Stimulated activated CD8-positive, alpha-beta memory T cell treated with anti-CD3 and anti-CD28 coated beads, Interleukin-7, amount 100 ng/mL, for 48 hours (primary cell): ENCODE data around the gene RGS13.

Experiments
- DNase-seq, 2 donors: peaks; one replicate each; pipeline ENCODE4 v3.0.0-alpha.2; 2020; ENCODE audit warnings: low read depth in 1 of 2; ENCODE audit errors: extremely low read depth in 1 of 2

The RGS13 gene, protein sequence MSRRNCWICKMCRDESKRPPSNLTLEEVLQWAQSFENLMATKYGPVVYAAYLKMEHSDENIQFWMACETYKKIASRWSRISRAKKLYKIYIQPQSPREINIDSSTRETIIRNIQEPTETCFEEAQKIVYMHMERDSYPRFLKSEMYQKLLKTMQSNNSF

GRCh38 chr1:192635939-192636338, at the start of gene RGS13:
TSS of gene RGS13 (plus strand) at chr1:192636147. CDS start at chr1:192644335, 8,188 bp downstream.
- no peak for DNase-seq

DNA sequence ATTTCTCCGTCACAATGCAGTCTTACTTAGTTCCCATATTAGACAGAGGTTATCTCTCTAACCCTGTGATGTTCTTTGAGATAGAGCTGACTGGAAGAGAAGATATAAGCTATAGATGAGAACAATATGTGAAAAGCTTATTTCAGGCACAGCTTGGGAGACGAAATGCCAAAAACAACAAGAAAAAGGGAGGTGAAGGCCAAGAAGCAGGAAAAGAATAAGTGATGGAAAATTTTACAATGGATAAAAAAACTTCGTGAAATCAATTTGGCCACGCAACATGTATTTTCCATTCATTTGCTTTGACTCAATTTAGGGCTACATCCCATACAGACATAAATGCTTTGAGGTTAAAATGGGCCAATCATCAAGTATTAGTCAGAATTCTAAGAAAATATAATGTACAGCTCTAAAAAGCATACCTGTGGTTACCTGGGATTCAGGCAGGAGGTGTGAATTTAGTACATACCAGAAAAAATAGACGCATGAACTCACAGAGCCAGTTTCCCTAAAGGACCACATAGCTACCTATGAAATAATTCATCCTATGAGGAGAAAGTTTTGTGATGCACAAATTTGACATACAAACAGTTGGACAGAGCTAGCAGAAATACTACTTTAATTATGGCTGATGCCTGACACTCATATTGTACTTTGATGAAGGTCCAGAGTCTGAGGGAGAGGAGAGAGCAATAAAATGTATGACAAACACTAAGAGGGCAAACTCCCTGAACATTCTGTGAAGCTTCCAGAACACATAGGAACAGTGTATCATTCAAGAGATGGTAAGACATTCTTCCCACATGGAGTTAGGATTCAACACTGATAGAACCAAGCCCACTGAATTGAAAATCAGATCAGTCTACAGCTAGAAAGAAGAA, 48.3 kb upstream of the RGS13 start:
- DNase-seq, result no peak

DNA sequence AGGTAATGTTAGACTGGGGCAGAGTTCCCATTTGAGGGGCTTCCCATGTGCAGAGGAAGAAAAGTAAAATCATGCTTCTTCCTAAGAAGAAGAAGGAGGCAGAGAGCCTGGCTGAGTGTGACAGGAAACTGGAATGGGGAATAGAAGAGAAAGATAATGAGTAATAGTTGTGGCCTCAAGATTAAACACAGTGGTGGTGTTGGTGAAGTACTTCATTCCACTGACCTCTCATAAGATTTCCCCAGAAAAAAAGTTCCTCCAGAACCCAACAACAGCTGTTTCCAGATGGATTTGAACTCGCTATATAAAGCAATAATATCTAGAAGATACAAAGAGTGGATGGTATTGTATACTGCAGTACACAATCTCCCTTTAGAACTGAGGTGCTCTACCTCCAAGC, 47.4 kb upstream of the RGS13 start:
- DNase-seq, result no peak

DNA sequence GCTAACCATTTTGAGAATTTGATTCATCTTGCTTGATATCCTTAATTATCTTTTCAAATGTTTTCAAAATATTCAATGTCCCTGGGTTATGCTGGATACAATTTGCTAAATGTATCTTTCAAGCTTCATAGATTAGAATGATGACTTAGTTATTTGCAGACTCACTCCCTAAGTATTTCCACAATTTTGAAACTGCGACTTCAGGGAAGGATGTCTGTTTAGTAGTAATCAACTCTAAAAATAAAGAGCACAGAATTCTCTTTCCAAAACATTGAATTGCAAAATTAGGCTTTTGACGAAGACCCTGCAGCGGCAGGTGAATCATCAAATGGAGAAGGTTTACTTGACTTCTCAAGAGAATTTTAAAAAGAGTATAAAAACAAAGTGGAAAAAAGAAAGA, 46.1 kb upstream of the RGS13 start:
- DNase-seq, result no peak

- no peak for DNase-seq
These were observed 43.4 kb upstream of the RGS13 start for GRCh38 chr1:192592517-192592916.

GRCh38 chr1:192592981-192593708, 42.8 kb upstream of the RGS13 start:
- DNase-seq, result no peak

DNA sequence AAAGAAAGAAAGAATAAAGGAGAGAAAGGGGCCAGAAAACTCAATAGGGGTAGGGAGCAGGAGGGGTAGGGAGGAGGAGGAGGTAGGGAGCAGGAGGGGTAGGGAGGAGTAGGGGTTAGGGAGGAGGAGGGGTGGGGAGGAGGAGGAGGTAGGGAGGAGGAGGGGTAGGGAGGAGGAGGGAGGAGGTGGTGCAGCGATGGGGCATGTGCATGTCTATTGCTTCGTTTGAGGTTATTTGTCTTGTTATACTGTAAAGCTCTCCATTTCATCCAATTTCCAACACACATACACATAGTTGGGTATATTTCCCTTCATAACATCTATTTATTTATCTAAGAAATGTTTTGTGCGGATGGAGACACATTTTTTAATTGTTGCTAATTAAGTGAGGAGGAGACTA, 40.6 kb upstream of the RGS13 start:
- no peak for DNase-seq

- no peak for DNase-seq
These were observed 37.4 kb upstream of the RGS13 start for GRCh38 chr1:192598589-192598988.

DNA sequence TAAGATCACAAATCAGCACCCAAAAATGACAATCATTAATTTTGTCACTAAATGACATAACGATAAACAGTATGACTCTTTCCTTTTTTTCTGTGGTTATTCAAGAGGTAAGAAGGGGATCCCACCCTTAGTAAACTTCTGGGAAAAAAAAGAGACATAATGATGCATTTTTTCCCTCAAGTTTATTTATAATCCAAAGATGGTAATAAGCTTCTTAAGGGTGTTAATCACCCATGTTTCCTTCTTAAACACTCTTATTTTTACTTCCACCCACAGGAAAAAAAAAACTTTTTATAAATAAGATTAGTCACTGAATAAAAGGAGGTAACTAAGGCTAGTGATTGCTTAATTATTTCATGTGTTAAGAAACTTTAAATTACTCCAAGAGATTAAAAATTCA, 35.7 kb upstream of the RGS13 start:
- DNase-seq, result no peak

GRCh38 chr1:192601143-192601542, 34.8 kb upstream of the RGS13 start:
- no peak for DNase-seq

DNA sequence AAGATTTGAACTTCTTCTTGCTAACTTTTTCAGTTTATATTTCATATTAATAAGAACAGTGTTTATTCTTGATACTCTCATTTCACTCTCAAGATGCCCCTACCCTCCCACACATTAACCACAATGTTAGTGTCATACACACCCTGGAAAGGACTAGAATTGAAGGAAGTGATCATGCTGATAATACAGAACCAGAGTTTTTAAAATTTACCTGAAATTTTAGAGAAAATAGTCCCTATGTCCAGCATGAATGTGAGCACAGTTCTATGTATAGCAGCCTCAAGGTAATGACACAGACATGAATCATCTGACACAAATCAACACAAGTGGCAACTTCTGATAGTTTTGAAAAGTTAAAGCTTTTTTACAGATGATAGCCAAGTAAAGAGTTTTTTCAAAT, 34.4 kb upstream of the RGS13 start:
- DNase-seq, result no peak

DNA sequence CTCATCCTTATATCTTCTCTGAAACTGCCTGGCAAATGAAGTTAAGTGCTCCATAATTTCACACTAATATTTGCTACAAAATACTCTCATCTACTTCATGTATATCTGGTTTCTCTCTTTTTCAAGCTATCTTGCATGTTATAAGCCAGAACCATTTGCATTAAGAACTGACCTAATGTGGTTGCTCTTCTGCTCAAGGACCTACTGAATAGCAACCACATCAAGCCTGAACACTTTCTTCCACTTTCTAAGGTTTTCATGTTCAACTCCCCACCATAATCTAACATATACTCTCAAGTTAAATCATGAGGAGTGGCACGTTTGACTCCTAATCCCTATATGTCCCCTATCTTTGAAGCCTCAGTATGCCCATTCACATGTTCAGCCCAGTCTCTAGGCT, 33.2 kb upstream of the RGS13 start:
- no peak for DNase-seq

- no peak for DNase-seq
These were observed 32.6 kb upstream of the RGS13 start for GRCh38 chr1:192603218-192603787.

DNA sequence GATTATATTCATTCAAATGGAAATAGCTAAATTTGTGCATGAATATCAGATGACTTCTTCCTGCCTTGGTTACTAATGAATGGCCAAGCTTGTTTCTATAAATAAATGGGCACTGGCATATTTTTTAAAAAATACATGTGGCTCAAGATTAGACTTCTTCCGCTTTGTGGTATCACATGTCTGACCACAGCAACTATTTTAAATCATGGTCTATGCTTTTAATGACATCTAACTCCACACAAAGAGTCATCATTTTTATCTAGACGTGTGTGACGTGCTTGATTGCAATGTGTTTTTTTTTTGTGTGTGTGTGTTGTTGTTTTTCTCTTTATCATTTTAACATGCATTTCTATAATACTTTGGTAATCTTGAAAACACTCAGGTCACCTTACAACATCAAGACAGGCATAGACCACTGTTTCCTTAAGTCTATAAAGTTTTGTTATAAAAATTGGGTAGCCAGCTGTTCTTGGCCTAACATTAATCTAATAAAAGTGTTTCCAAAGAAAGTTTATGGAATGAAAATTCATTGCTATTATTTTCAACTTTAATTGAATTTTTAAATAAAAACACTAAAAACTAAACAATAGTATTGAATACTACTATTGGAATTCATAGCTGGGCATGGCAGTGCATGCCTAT, 30.8 kb upstream of the RGS13 start:
- no peak for DNase-seq

GRCh38 chr1:192608671-192609070, 27.3 kb upstream of the RGS13 start:
- no peak for DNase-seq

DNA sequence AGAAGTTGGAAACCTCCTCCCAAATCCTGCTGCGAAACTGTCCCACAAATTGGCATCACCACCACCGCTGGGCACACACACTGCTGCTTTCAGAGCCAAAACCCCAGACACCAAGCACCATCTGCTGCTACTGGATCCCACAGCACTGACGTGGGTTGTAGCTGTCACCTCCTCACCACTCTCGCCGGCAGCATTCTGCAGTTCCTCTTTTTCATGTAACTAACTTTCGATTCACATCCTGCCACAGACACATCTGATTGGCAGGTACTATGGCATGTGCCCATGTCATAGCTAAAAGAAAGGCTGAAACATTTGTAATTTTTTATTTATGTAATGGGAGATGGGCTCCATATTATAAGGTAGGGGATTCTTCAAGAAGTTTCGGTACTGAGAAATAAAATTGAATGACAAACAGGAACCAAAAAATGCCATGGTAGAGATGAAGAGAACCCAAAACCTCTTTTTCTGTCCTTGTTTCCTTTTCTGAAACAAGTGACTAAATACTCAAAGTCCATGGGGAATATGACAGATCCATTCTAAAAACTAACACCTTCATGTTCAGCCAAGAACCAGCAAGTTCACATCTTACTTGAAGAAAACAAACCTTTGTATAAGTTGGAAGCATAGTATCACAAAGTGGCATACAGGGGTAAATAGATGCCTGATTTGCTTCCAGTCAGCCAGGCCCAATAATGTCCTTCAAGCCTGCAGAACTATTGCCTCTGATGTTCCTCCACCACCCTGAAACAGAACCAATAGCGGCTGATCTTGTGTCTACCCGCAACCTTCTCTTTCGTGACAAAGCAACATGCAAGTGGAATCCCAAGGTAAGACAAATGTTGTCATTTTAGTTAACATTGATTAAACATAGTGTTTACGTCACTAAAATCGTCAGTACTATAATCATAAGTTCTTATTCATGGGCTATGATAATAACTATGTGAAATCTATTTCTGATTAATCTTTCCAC, 26.6 kb upstream of the RGS13 start:
- DNase-seq, result peak; percentile 13 to 18

- DNase-seq, result no peak
These were observed 25.6 kb upstream of the RGS13 start for GRCh38 chr1:192610112-192610889.

DNA sequence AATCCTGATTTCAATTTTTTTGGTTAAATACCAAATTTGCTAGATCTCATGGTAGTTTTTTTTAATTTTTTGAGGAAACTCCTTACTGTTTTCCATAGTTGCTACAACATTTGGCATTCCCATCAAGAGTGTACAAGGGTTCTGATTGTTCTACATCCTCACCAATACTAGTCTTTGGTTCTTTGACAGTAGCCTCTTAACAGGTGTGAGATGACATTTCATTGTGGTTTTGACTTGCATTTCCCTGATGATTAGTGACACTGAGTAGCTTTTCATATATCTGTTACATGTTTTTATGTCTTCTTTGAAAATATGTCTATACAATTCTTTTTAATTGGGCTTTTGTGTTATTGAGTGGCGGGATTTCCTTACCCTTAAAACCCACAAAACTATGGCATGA, 20.9 kb upstream of the RGS13 start:
- DNase-seq, result no peak

DNA sequence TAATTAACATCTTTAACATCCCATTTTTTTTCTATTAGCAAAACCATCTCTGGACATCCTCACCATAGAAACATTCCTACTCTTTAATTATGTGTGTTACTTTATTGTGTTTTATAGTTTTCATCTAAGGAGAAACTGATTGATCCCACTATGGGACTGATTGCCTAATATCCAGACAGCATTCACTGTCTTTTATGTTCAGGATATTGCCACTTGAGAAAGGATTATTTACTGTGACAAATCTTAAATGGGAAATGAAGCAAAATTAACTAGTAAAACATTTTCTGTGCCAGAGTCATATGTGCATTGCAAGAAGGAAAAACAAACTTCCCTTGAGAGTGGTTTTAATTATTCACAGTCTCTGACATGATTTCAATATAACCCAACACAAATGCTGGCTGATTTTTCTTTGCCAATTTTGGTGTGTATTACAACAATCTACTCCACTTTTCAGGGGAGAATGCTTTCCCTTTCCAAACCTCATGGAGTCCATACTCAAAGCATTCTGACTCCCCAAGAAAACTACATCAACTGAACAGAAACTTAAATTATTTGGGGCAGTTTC, 15.8 kb upstream of the RGS13 start:
- DNase-seq, result no peak
